GM12875 (cell line): ENCODE results near the gene PDE5A.

ENCODE experiments used
- H3K4me3 ChIP-seq: one replicate; pipeline ENCODE4 v1.5.1; 2011; ENCODE audit warnings: low read depth, low read length, control low read depth
- CTCF ChIP-seq: IDR thresholded peaks from 2 replicates; pipeline ENCODE4 v1.5.1; 2011; ENCODE audit warnings: low read depth, mild to moderate bottlenecking, control low read depth, inconsistent platforms, low read length, moderate library complexity, borderline replicate concordance; ENCODE audit not compliant: insufficient read depth

The PDE5A gene

GRCh38 chr4:119536572-119537528 lies 91.8 kb downstream of the PDE5A start:
- no peak for TF ChIP-seq CTCF
- no peak overlapping the region for H3K4me3 ChIP-seq

GRCh38 chr4:119532319-119532718 lies 96.3 kb downstream of the PDE5A start:
- no peak overlapping the region for H3K4me3 ChIP-seq
- TF ChIP-seq CTCF: no peak

- TF ChIP-seq CTCF: no peak
Observed at GRCh38 chr4:119529788-119530187, 98.8 kb downstream of the PDE5A start.

GRCh38 chr4:119526786-119527550 lies 101.6 kb downstream of the PDE5A start:
- no peak overlapping the region for H3K4me3 ChIP-seq
- no peak for TF ChIP-seq CTCF

More at GRCh38 chr4:119529788-119530187, 98.8 kb downstream of the PDE5A start:
- no peak overlapping the region for H3K4me3 ChIP-seq

- no peak overlapping the region for H3K4me3 ChIP-seq
- TF ChIP-seq CTCF: no peak
Observed at GRCh38 chr4:119525771-119526712, 102.6 kb downstream of the PDE5A start.

- H3K4me3 ChIP-seq: no peak overlapping the region
- no peak for TF ChIP-seq CTCF
Observed at GRCh38 chr4:119525005-119525749, 103.4 kb downstream of the PDE5A start.
